ENCODE measurements around the gene PRDM16.

PRDM16 gene

DNA sequence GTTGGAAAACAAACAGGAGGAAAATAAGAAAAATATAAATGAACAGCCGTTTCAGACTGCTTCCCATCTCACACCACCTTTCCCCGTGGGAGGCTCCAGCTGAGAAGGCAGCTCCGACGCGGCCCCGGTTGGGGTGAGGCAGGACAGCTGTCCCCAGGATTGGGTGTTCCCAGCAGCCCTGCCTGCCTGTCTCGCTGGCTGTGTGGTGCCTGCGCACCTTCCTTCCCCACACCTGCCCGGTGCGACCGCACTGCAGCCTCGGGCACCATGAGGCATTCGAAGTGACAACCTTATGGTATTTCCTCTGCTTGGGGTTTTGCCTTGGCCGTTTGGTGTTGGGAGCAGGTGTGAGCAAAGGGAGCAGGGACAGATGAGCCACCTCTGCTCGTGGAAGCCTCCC is 161.6 kb downstream of the PRDM16 start:
- ATAC-seq = no peak
- TF ChIP-seq ZNF8 (CRISPR knock-in tag; IDR thresholded peaks at IDR 0.05) (no peak), CSDC2 (CRISPR knock-in tag; IDR thresholded peaks at IDR 0.05) (no peak), ZNF70 (CRISPR knock-in tag; IDR thresholded peaks at IDR 0.05) (no peak), TOX (CRISPR knock-in tag; IDR thresholded peaks at IDR 0.05; ENCODE audit: borderline replicate concordance) (no peak), ZC3H10 (CRISPR knock-in tag; IDR thresholded peaks at IDR 0.05) (no peak), BACH2 (CRISPR knock-in tag; IDR thresholded peaks at IDR 0.05; ENCODE audit: borderline replicate concordance) (no peak), TCF4 (CRISPR knock-in tag; IDR thresholded peaks at IDR 0.05; ENCODE audit: borderline replicate concordance) (no peak), ZFP3 (CRISPR knock-in tag; IDR thresholded peaks at IDR 0.05) (no peak), ARNTL (CRISPR knock-in tag; IDR thresholded peaks at IDR 0.05; ENCODE audit: borderline replicate concordance, low read depth) (no peak), PPARA (CRISPR knock-in tag; IDR thresholded peaks at IDR 0.05; ENCODE audit: borderline replicate concordance) (no peak), GLIS3 (CRISPR knock-in tag; IDR thresholded peaks at IDR 0.05) (no peak), ZNF565 (CRISPR knock-in tag; conservative IDR thresholded peaks at IDR 0.05; ENCODE audit: low read depth) (no peak), SNAI2 (CRISPR knock-in tag; IDR thresholded peaks at IDR 0.05) (no peak)
- TF ChIP-seq, protein P1, sequence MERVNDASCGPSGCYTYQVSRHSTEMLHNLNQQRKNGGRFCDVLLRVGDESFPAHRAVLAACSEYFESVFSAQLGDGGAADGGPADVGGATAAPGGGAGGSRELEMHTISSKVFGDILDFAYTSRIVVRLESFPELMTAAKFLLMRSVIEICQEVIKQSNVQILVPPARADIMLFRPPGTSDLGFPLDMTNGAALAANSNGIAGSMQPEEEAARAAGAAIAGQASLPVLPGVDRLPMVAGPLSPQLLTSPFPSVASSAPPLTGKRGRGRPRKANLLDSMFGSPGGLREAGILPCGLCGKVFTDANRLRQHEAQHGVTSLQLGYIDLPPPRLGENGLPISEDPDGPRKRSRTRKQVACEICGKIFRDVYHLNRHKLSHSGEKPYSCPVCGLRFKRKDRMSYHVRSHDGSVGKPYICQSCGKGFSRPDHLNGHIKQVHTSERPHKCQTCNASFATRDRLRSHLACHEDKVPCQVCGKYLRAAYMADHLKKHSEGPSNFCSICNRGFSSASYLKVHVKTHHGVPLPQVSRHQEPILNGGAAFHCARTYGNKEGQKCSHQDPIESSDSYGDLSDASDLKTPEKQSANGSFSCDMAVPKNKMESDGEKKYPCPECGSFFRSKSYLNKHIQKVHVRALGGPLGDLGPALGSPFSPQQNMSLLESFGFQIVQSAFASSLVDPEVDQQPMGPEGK (CRISPR knock-in tag; IDR thresholded peaks at IDR 0.05; ENCODE audit: borderline replicate concordance) = no peak
- TF ChIP-seq, protein P2, sequence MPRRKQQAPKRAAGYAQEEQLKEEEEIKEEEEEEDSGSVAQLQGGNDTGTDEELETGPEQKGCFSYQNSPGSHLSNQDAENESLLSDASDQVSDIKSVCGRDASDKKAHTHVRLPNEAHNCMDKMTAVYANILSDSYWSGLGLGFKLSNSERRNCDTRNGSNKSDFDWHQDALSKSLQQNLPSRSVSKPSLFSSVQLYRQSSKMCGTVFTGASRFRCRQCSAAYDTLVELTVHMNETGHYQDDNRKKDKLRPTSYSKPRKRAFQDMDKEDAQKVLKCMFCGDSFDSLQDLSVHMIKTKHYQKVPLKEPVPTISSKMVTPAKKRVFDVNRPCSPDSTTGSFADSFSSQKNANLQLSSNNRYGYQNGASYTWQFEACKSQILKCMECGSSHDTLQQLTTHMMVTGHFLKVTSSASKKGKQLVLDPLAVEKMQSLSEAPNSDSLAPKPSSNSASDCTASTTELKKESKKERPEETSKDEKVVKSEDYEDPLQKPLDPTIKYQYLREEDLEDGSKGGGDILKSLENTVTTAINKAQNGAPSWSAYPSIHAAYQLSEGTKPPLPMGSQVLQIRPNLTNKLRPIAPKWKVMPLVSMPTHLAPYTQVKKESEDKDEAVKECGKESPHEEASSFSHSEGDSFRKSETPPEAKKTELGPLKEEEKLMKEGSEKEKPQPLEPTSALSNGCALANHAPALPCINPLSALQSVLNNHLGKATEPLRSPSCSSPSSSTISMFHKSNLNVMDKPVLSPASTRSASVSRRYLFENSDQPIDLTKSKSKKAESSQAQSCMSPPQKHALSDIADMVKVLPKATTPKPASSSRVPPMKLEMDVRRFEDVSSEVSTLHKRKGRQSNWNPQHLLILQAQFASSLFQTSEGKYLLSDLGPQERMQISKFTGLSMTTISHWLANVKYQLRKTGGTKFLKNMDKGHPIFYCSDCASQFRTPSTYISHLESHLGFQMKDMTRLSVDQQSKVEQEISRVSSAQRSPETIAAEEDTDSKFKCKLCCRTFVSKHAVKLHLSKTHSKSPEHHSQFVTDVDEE (CRISPR knock-in tag; IDR thresholded peaks at IDR 0.05) = no peak
- TF ChIP-seq, protein P3, sequence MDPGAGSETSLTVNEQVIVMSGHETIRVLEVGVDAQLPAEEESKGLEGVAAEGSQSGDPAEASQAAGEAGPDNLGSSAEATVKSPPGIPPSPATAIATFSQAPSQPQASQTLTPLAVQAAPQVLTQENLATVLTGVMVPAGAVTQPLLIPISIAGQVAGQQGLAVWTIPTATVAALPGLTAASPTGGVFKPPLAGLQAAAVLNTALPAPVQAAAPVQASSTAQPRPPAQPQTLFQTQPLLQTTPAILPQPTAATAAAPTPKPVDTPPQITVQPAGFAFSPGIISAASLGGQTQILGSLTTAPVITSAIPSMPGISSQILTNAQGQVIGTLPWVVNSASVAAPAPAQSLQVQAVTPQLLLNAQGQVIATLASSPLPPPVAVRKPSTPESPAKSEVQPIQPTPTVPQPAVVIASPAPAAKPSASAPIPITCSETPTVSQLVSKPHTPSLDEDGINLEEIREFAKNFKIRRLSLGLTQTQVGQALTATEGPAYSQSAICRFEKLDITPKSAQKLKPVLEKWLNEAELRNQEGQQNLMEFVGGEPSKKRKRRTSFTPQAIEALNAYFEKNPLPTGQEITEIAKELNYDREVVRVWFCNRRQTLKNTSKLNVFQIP (CRISPR knock-in tag; IDR thresholded peaks at IDR 0.05; ENCODE audit: borderline replicate concordance, low read depth) = no peak
- TF ChIP-seq, protein P4, sequence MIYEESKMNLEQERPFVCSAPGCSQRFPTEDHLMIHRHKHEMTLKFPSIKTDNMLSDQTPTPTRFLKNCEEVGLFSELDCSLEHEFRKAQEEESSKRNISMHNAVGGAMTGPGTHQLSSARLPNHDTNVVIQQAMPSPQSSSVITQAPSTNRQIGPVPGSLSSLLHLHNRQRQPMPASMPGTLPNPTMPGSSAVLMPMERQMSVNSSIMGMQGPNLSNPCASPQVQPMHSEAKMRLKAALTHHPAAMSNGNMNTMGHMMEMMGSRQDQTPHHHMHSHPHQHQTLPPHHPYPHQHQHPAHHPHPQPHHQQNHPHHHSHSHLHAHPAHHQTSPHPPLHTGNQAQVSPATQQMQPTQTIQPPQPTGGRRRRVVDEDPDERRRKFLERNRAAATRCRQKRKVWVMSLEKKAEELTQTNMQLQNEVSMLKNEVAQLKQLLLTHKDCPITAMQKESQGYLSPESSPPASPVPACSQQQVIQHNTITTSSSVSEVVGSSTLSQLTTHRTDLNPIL (CRISPR knock-in tag; IDR thresholded peaks at IDR 0.05; ENCODE audit: low read depth) = no peak

DNA sequence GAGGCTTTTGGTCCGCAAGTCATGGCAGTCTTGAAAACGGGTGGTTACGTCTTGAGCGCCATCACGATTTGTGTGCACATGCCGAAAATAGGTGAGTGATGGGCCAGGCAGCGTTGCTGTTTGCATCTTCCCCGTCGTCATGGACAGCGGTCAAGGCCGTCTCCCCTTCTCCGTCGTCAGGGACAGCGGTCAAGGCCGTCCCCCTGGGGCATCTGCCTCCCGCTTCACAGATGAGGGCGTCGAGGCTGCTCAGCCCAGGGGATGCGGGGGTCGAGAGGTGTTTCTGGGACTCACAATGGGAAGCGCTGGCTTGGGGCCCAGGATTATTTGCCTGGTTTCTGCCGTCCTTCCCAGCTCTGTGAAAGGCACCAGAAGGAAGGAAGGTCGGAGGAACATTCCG is 162.2 kb downstream of the PRDM16 start:
- no peak for ATAC-seq
- no peak for TF ChIP-seq TOX (CRISPR knock-in tag; IDR thresholded peaks at IDR 0.05; ENCODE audit: borderline replicate concordance)
- no peak for TF ChIP-seq ISL1 (CRISPR knock-in tag; IDR thresholded peaks at IDR 0.05)
- TF ChIP-seq CSDC2 (CRISPR knock-in tag; IDR thresholded peaks at IDR 0.05) = no peak
- no peak for TF ChIP-seq OSR1 (CRISPR knock-in tag; IDR thresholded peaks at IDR 0.05)
- no peak for TF ChIP-seq PPARA (CRISPR knock-in tag; IDR thresholded peaks at IDR 0.05; ENCODE audit: borderline replicate concordance)
- no peak for TF ChIP-seq SNAI2 (CRISPR knock-in tag; IDR thresholded peaks at IDR 0.05)
- TF ChIP-seq ARNTL (CRISPR knock-in tag; IDR thresholded peaks at IDR 0.05; ENCODE audit: borderline replicate concordance, low read depth) = no peak

DNA sequence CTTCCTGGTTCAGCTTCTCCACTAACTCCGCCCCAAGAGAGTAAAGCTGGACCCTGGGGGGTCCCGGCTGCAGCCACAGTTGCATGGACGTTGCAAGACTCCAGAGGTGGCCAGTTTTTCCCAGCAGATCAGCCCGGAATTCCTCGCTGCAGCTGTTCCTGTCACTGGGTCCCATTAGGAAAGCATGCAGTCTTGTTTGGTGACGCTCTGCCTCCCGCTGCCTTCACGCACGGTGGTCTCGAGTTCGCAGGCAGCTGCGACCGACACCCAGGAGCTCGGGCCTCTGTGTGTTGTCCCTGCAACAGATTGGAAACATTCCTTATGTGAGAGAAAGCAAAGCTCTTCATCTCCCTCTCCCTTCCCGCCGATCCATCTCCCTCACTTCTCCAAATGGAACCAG is 162.8 kb downstream of the PRDM16 start:
- no peak for ATAC-seq
- TF ChIP-seq, protein P1 (CRISPR knock-in tag; IDR thresholded peaks at IDR 0.05; ENCODE audit: borderline replicate concordance) = no peak
- TF ChIP-seq, protein P3 (CRISPR knock-in tag; IDR thresholded peaks at IDR 0.05; ENCODE audit: borderline replicate concordance, low read depth) = no peak
- TF ChIP-seq, protein P4 (CRISPR knock-in tag; IDR thresholded peaks at IDR 0.05; ENCODE audit: low read depth) = no peak
- TF ChIP-seq ZFP30 (CRISPR knock-in tag; IDR thresholded peaks at IDR 0.05) (no peak), ZNF565 (CRISPR knock-in tag; conservative IDR thresholded peaks at IDR 0.05; ENCODE audit: low read depth) (no peak), BACH2 (CRISPR knock-in tag; IDR thresholded peaks at IDR 0.05; ENCODE audit: borderline replicate concordance) (no peak), ZC3H10 (CRISPR knock-in tag; IDR thresholded peaks at IDR 0.05) (no peak), SNAI2 (CRISPR knock-in tag; IDR thresholded peaks at IDR 0.05) (no peak), ZNF8 (CRISPR knock-in tag; IDR thresholded peaks at IDR 0.05) (no peak), ZNF70 (CRISPR knock-in tag; IDR thresholded peaks at IDR 0.05) (no peak), GLIS3 (CRISPR knock-in tag; IDR thresholded peaks at IDR 0.05) (no peak), ARNTL (CRISPR knock-in tag; IDR thresholded peaks at IDR 0.05; ENCODE audit: borderline replicate concordance, low read depth) (no peak), ISL1 (CRISPR knock-in tag; IDR thresholded peaks at IDR 0.05) (no peak)
- TF ChIP-seq, protein P2 (CRISPR knock-in tag; IDR thresholded peaks at IDR 0.05) = no peak
